ENCODE results near the gene CFAP20DC. TPM values are rescaled to one million over a fixed set of nuclear protein-coding genes. Genes with fewer than 3 reads are reported as not detected.

Gene CFAP20DC
- total RNA-seq, 3 donors from 2014 or later (not counting 1 experiment from before 2014, with no cell fraction given): 0.09 to 0.20 (median 0.18) TPM

DNA sequence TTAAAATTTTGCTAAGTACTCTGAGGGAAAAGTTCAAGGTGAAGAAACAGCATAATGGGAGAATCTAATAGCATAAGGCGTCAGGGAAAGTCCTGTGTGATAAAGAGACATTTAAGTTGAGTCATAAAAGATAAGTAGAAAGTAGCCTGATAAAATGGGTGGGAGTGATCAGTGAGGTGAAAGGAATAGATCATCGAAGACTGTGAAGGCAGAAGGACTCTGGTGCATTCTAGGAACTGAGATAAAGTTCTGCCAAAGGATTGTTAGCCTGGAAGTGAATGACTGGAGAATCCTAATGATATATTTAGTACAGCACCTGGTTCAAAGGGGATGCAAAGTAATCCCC, 149.9 kb downstream of the CFAP20DC start:
- Mint-ChIP-seq H3K9me3 (peaks cover 2 to 5% of the 10 kb centered on the region in 2 donors), H3K4me3 (peak overlapping the region; percentile 56), H3K27ac (peak overlapping the region in 1 of 2 donors; percentile 42), H3K27me3 (ENCODE audit: low read depth in 2 of 2) (no peaks in the 10 kb centered on the region), H3K36me3 (no peaks in the 10 kb centered on the region), H3K4me1 (peaks cover 36 to 44% of the 10 kb centered on the region in 2 donors)
- H3K36me3 ChIP-seq (ENCODE audit: control insufficient read depth, insufficient read depth, low read length): no peaks in the 10 kb centered on the region
- intact Hi-C loops (cut with micrococcal nuclease): no loop called here
- H3K4me3 ChIP-seq (ENCODE audit: low read length): no peak overlapping the region
- H3K4me1 ChIP-seq (ENCODE audit: control insufficient read depth, insufficient read depth, low read length): peaks cover 16% of the 10 kb centered on the region
- DNase-seq (no peak), ATAC-seq (peak in 1 of 3 donors; percentile 14)
- no peaks in the 10 kb centered on the region for H3K27me3 ChIP-seq (ENCODE audit: control insufficient read depth, insufficient read depth, low read length)
- 29% methylated on average over 2 of the region's 2 CpGs for WGBS (ENCODE audit: insufficient coverage)
- no peaks in the 10 kb centered on the region for H3K9me3 ChIP-seq (ENCODE audit: control insufficient read depth, insufficient read depth, low read length)
- TF ChIP-seq, protein P1, sequence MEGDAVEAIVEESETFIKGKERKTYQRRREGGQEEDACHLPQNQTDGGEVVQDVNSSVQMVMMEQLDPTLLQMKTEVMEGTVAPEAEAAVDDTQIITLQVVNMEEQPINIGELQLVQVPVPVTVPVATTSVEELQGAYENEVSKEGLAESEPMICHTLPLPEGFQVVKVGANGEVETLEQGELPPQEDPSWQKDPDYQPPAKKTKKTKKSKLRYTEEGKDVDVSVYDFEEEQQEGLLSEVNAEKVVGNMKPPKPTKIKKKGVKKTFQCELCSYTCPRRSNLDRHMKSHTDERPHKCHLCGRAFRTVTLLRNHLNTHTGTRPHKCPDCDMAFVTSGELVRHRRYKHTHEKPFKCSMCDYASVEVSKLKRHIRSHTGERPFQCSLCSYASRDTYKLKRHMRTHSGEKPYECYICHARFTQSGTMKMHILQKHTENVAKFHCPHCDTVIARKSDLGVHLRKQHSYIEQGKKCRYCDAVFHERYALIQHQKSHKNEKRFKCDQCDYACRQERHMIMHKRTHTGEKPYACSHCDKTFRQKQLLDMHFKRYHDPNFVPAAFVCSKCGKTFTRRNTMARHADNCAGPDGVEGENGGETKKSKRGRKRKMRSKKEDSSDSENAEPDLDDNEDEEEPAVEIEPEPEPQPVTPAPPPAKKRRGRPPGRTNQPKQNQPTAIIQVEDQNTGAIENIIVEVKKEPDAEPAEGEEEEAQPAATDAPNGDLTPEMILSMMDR (IDR thresholded peaks at IDR 0.05): no peak
- no peak overlapping the region for H3K27ac ChIP-seq (ENCODE audit: low read length)

DNA sequence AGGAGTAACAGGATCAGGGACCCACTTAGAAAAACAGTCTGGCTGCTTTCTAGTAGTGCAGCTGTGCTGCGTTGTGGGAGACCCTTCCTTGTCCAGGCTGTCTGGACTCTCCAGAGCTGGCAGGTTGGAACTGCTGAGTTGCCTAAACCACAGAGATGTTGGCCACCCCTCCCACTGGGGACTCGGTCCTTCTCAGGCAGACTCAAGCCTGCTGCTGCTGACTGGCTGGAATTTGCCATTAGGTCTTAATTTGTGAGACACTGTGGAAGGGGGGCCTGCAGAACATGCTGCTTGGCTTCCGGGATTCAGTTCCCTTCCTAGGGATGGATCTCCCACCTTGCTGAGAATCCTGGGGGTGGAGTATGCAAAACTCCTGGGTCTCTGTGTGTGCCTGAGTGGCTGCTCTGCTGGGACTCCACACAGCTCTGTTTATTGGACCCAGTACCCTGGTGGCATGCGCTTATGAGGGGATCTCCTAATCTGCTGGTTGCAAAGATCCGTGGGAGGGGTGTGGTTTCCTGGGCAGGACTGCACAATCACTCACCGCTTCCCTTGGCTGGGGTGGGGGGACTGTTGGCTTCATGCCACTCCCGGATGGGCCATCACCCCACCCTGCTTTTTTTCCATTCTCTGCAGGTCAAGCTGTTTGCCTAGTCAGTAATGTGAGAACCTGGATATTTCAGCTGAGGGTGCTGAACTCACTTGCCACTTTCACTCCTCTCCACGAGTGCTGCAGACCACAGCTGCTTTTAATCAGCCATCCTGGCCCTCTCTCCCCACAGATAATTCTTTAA, 150.5 kb downstream of the CFAP20DC start:
- Mint-ChIP-seq H3K27ac (peak overlapping the region; percentile 35 to 48), H3K9me3 (peaks cover 2 to 5% of the 10 kb centered on the region in 2 donors), H3K4me3 (peak overlapping the region; percentile 56), H3K4me1 (peaks cover 36 to 44% of the 10 kb centered on the region in 2 donors), H3K36me3 (no peaks in the 10 kb centered on the region), H3K27me3 (ENCODE audit: low read depth in 2 of 2) (no peaks in the 10 kb centered on the region)
- intact Hi-C loops (cut with micrococcal nuclease): no loop called here
- DNase-seq: peak; percentile 20 to 24
- Histone ChIP-seq H3K9me3 (ENCODE audit: control insufficient read depth, insufficient read depth, low read length) (no peaks in the 10 kb centered on the region), H3K36me3 (ENCODE audit: control insufficient read depth, insufficient read depth, low read length) (no peaks in the 10 kb centered on the region), H3K4me3 (ENCODE audit: low read length) (no peak overlapping the region), H3K27ac (ENCODE audit: low read length) (peak overlapping the region; percentile 58), H3K4me1 (ENCODE audit: control insufficient read depth, insufficient read depth, low read length) (peaks cover 16% of the 10 kb centered on the region), H3K27me3 (ENCODE audit: control insufficient read depth, insufficient read depth, low read length) (no peaks in the 10 kb centered on the region)
- TF ChIP-seq, protein P1 (IDR thresholded peaks at IDR 0.05): no peak
- 10% methylated on average over 7 of the region's 8 CpGs for WGBS (ENCODE audit: insufficient coverage)
- ATAC-seq: peak; percentile 70 to 84 (median 75)

DNA sequence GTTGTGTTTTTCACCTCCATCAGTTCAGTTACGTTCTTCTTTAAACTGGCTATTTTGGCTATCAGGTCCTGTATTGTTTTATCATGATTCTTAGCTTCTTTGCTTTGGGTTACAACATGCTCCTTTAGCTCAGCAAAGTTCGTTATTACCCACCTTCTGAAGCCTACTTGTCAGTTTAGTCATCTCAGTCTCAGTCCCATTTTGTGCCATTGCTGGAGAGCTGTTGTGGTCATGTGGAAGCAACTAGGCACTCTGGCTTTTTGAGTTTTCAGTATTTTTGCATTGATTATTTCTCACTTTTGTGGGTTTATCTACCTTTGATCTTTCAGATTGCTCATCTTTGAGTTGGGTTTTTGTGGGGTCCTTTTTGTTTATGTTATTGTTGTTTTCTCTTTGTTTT, 151.3 kb downstream of the CFAP20DC start:
- Histone ChIP-seq H3K36me3 (ENCODE audit: control insufficient read depth, insufficient read depth, low read length) (no peaks in the 10 kb centered on the region), H3K4me3 (ENCODE audit: low read length) (no peak overlapping the region), H3K27me3 (ENCODE audit: control insufficient read depth, insufficient read depth, low read length) (no peaks in the 10 kb centered on the region), H3K4me1 (ENCODE audit: control insufficient read depth, insufficient read depth, low read length) (peaks cover 16% of the 10 kb centered on the region), H3K9me3 (ENCODE audit: control insufficient read depth, insufficient read depth, low read length) (no peaks in the 10 kb centered on the region), H3K27ac (ENCODE audit: low read length) (peak overlapping the region; percentile 58)
- H3K27me3 Mint-ChIP-seq (ENCODE audit: low read depth in 2 of 2): no peaks in the 10 kb centered on the region
- no peaks in the 10 kb centered on the region for H3K36me3 Mint-ChIP-seq
- DNase-seq (no peak), ATAC-seq (no peak)
- intact Hi-C loops (cut with micrococcal nuclease): no loop called here
- peak overlapping the region; percentile 38 for H3K4me3 Mint-ChIP-seq
- TF ChIP-seq, protein P1 (IDR thresholded peaks at IDR 0.05): no peak
- peak overlapping the region; percentile 35 to 48 for H3K27ac Mint-ChIP-seq
- peaks cover 2 to 5% of the 10 kb centered on the region in 2 donors for H3K9me3 Mint-ChIP-seq
- WGBS (ENCODE audit: insufficient coverage): 93% methylated on average over 2 of the region's 2 CpGs
- H3K4me1 Mint-ChIP-seq: peaks cover 36 to 44% of the 10 kb centered on the region in 2 donors
